Osteocyte (in vitro differentiated cells): ENCODE results near the gene RBMS3. TPM values are rescaled to one million over a fixed set of nuclear protein-coding genes. Genes with fewer than 3 reads are reported as not detected.

Experiments used
- DNase-seq: peaks from one replicate; pipeline ENCODE4 v3.0.0; 2021; ENCODE audit warnings: mixed read lengths; ENCODE audit not compliant: unreplicated experiment; ENCODE audit errors: extremely low spot score
- H3K27ac Mint-ChIP-seq: one replicate; pipeline ENCODE4 v1.8.0; 2021; ENCODE audit warnings: mild to moderate bottlenecking, mixed read lengths; ENCODE audit not compliant: unreplicated experiment
- H3K27me3 Mint-ChIP-seq: one replicate; pipeline ENCODE4 v1.8.0; 2021; ENCODE audit warnings: mixed read lengths; ENCODE audit not compliant: unreplicated experiment
- H3K36me3 Mint-ChIP-seq: one replicate; pipeline ENCODE4 v1.8.0; 2021; ENCODE audit warnings: mixed read lengths; ENCODE audit not compliant: unreplicated experiment
- H3K4me1 Mint-ChIP-seq: one replicate; pipeline ENCODE4 v1.8.0; 2021; ENCODE audit warnings: mixed read lengths; ENCODE audit not compliant: unreplicated experiment
- H3K4me3 Mint-ChIP-seq: one replicate; pipeline ENCODE4 v1.8.0; 2021; ENCODE audit warnings: mild to moderate bottlenecking, moderate library complexity, mixed read lengths; ENCODE audit not compliant: unreplicated experiment
- H3K9me3 Mint-ChIP-seq: one replicate; pipeline ENCODE4 v1.8.0; 2021; ENCODE audit warnings: mixed read lengths; ENCODE audit not compliant: unreplicated experiment
- CTCF ChIP-seq: fragments of 200-600 bp; sonication (generic); IDR thresholded peaks from 2 replicates; pipeline ENCODE4 v1.5.0; 2021; ENCODE audit warnings: antibody characterized with exemption, mild to moderate bottlenecking, moderate library complexity
- total RNA-seq: library from RNA; stranded (reverse); gene quantifications from 2 replicates; pipeline ENCODE4 v1.2.1, GENCODE V29; 2021

The RBMS3 gene
- total RNA-seq, 1 donor from 2014 or later = 64.2 TPM

- H3K36me3 Mint-ChIP-seq = peaks cover 14% of the 10 kb centered on the region
- peaks cover 70% of the 10 kb centered on the region for H3K4me1 Mint-ChIP-seq
- H3K27ac Mint-ChIP-seq = peak overlapping the region; percentile 96
- DNase-seq = no peak
- peak overlapping the region; percentile 30 for H3K4me3 Mint-ChIP-seq
- peaks cover 6% of the 10 kb centered on the region for H3K9me3 Mint-ChIP-seq
- no peaks in the 10 kb centered on the region for H3K27me3 Mint-ChIP-seq
- no peak for TF ChIP-seq CTCF
Observed at GRCh38 chr3:29695643-29696198, 414.9 kb downstream of the RBMS3 start.

GRCh38 chr3:29696311-29696710, 415.4 kb downstream of the RBMS3 start:
- Mint-ChIP-seq H3K36me3 (peaks cover 12% of the 10 kb centered on the region), H3K27ac (peak overlapping the region; percentile 96), H3K4me1 (peaks cover 66% of the 10 kb centered on the region), H3K9me3 (peaks cover 7% of the 10 kb centered on the region), H3K27me3 (no peaks in the 10 kb centered on the region), H3K4me3 (no peak overlapping the region)
- TF ChIP-seq CTCF = no peak
- no peak for DNase-seq

GRCh38 chr3:29697989-29698388, 417.1 kb downstream of the RBMS3 start:
- Mint-ChIP-seq H3K27ac (peak overlapping the region; percentile 78), H3K36me3 (peaks cover 15% of the 10 kb centered on the region), H3K9me3 (peaks cover 7% of the 10 kb centered on the region), H3K4me1 (peaks cover 54% of the 10 kb centered on the region), H3K4me3 (no peak overlapping the region), H3K27me3 (no peaks in the 10 kb centered on the region)
- TF ChIP-seq CTCF = no peak
- DNase-seq = no peak

- DNase-seq = no peak
- Mint-ChIP-seq H3K4me1 (peaks cover 31% of the 10 kb centered on the region), H3K27ac (no peak overlapping the region), H3K27me3 (no peaks in the 10 kb centered on the region), H3K9me3 (peaks cover 7% of the 10 kb centered on the region), H3K36me3 (peaks cover 18% of the 10 kb centered on the region), H3K4me3 (no peak overlapping the region)
- TF ChIP-seq CTCF = no peak
Observed at GRCh38 chr3:29700256-29700655, 419.4 kb downstream of the RBMS3 start.

GRCh38 chr3:29701326-29701983, 420.6 kb downstream of the RBMS3 start:
- no peak for TF ChIP-seq CTCF
- Mint-ChIP-seq H3K9me3 (peaks cover 7% of the 10 kb centered on the region), H3K4me1 (peaks cover 19% of the 10 kb centered on the region), H3K27ac (no peak overlapping the region), H3K4me3 (no peak overlapping the region), H3K27me3 (no peaks in the 10 kb centered on the region), H3K36me3 (peaks cover 18% of the 10 kb centered on the region)
- no peak for DNase-seq
